Skin of body (tissue), 2 donors: ENCODE measurements around the gene PKP4. TPM values are rescaled to one million over a fixed set of nuclear protein-coding genes. Genes with fewer than 3 reads are reported as not detected.
"Not testable (repeated sequence)": the region's sequence is repeated elsewhere in the genome, so short reads cannot be mapped to it uniquely, and the experiment has no call there.

ENCODE experiments used
- DNase-seq: peaks from one replicate; lab custom pipeline; 2025; lab: John Stamatoyannopoulos, UW
- total RNA-seq: library from RNA; depleted of rRNA; stranded (reverse); fragments of >200 nt; gene quantifications from one replicate; pipeline ENCODE4 v1.2.3, GENCODE V29; 2014

Gene PKP4
- total RNA-seq, 1 donor from 2014 or later: 56.4 TPM

DNA sequence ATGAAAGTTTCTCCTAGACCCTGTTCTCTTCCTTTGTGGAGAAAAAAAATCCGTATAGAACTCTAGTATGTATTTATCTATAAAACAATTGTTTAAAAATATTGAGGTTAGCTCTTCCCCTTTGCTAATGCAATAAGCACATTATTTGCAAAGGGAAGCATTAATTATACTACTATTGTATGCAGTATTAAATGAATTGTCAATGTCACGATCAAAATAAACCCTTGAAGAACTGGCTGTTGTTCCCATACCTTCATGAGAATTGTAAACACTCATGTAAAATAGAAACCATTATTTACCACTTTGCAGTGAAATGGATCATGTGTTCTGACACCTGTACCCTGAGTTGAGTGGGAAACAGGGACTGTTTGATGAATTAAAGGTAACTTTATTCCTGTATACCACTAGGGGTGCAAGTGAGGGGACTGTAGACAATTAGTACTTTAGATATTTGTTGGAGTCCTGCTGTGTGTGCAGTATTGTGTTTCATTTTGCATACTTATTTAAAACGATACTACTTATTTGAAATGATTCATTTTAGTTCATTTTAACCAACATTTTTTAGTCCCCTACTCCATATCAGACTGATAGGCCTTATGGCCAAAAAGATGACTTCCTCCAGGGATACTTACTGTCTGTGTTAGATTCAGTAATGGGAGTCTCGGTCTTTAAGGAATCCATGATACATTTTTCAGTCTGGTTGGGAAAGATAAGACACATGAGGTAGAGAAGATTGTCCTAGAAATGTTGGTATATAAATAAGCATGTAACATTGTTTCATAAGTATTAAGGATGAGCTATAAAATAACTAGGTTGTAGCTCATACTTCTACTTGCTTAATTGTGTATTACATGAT lies 7.9 kb downstream of the PKP4 start:
- no peak for DNase-seq

DNA sequence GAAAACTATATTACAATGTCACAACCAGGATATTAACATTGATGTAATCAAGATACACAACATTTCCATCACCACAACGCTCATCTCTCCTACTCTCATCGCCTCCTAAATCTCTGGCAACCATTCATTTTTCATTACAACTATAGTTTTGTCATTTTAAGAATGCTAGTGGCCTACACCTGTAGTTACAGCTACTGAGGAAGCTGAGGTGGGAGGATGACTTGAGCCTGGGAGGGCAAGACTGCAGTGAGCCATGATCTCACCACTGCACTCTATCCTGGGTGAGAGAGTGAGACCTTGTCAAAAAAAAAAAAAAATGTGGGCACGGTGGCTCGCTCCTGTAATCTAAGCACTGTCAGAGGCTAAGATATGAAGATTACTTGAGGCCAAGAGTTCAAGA lies 10.5 kb downstream of the PKP4 start:
- DNase-seq: no peak

DNA sequence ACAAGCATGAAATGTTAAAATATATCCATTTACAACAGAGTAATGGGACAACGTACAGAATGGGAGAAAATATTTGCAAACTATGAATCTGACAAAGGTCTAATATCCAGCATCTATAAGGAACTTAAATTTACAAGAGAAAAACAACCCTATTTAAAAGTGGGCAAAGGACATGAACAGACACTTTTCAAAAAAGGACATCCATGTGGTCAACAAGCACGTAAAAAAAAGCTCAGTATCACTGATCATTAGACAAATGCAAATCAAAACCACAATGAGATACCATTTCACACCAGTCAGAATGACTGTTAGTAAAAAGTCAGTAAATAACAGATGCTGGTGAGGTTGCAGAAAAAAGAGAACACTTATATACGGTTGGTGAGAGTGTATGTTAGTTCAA lies 16.1 kb downstream of the PKP4 start:
- not testable (repeated sequence) for DNase-seq

DNA sequence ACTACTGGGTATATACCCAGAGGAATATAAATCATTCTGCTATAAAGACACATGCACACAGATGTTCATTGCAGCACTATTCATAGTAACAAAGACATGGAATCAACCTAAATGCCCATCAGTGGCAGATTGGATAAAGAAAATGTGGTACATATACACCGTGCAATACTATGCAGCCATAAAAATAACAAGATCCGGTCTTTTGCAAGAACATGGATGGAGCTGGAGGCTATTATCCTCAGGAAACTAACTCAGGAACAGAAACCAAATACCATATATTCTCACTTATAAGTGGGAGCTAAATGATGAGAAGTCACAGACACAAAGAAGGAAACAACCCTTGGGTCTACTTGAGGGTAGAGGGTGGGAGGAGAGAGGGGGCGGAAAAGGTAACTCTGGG lies 16.5 kb downstream of the PKP4 start:
- DNase-seq: not testable (repeated sequence)

GRCh38 chr2:158473719-158474392 lies 17.1 kb downstream of the PKP4 start:
- no peak for DNase-seq

DNA sequence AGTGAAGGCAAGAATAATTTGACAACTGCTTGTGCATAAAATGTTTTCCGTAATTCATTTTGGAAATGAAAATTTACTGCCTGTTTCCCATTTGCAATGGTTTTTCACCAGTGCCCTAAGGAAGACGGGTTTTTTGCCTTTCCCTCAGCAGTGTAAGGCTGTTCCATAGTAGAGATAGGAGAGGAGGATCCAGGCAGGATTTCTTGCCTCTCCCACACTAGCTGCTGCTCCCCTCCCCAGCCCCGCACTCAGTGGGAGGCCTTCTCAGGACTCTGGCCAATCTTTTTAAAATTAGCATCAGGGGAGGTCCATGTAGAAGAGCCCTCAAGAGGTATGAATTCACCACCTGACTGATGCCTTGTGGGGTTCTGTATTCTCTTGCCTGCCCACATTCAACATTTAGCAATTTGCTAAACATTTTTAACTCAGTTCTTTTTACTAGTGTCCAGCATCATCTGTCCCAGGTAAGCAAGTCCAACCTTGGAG lies 17.8 kb downstream of the PKP4 start:
- not testable (repeated sequence) for DNase-seq

- DNase-seq: no peak
Measured at GRCh38 chr2:158477202-158477601, 20.4 kb downstream of the PKP4 start.

- DNase-seq: no peak
Measured at GRCh38 chr2:158478237-158478636, 21.5 kb downstream of the PKP4 start.

DNA sequence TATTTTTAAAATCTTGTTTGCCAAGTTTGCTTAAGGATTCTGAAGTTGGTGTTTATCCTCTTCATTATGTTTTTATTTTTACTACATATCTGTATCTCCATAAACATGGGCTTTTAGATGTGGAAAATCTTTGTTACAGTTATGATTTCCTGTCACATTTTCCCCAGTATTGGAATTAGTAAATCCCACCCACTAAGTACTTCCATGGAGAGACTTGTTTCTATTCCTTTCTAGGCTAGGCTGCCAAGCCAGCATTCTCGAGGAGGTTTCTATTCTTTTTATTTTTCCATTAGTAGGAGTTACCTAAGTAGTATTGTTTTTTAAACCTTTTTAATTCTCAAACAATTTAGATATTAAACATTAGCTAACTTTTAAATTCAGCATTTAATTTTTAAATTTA lies 22.1 kb downstream of the PKP4 start:
- DNase-seq: peak; percentile 11

- no peak for DNase-seq
Measured at GRCh38 chr2:158481116-158481515, 24.4 kb downstream of the PKP4 start.

- DNase-seq: no peak
Measured at GRCh38 chr2:158482594-158482993, 25.8 kb downstream of the PKP4 start.

GRCh38 chr2:158484892-158485556 lies 28.3 kb downstream of the PKP4 start:
- no peak for DNase-seq

DNA sequence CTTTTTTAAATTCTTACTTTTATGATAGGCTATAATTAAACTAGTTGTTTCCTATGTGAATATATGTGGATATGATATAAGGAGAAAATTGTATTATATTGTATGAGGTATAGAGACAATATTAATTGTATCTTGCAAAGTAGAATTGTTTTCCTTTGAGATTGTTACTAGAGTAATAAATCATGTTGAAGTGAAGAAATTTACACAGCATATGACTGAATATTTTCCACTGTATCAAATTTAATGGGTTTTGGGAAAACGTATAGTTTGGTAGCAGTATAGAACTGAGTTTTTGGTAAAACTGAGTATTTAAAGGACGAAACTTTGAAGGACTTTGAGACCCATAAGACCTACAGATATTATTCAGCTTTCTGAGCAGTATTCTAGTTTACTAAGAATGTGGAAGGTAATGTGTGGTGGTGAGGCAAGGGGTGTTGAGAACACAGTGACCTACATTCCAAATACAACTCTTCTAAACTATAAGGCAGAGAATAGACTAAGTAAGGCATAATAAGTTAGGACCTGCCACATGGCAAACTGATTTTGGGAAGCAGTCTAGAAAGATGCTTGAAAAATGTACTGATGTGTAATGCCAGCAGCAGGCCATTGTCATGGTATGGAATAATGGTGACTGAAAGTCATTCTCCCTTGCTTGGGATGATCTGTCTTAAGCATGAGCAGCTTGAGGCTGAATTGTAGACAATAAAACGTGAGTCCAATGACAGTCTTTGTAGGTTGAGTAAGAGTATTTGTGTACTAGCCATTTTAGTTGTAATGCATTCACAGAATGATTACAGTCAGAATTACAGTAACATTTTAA lies 29.6 kb downstream of the PKP4 start:
- no peak for DNase-seq

DNA sequence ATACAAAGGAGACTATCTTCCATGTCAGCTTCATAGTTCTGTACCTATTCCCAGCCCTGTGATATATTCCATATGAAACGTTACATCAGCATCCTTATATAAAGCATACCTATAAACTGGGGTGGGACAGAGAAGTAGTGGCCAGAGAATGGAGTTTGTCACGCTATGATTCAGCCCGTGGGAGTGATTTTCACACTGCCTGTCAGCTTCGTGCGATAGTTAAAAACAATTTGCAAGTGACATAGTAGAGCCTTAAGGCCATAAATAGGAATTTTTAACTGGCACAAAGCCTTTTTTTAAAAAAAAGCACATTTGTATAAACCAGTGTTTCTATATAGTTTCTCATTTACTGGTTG lies 30.2 kb downstream of the PKP4 start:
- no peak for DNase-seq

DNA sequence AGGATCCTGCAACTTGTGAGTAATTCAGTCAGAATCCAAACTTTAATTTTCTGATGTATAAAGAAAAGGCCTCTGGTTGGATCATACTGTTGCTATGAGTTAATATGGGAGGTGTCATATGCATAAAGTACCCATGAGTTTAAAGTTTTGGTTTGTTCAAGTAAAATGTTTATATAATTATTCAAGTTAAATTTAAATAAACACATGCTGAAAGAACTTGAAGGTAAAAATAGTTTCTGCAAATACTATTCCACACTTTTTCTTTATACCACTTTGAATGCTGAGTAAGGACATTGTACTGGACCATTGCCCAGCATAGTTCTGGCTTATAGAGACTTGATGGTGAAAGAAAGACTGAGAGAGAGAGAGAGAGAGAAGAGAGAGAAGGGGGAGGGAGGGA lies 30.7 kb downstream of the PKP4 start:
- no peak for DNase-seq

- no peak for DNase-seq
Measured at GRCh38 chr2:158488442-158489216, 31.9 kb downstream of the PKP4 start.

- DNase-seq: no peak
Measured at GRCh38 chr2:158489366-158490112, 32.8 kb downstream of the PKP4 start.

- DNase-seq: no peak
Measured at GRCh38 chr2:158491072-158491471, 34.3 kb downstream of the PKP4 start.

DNA sequence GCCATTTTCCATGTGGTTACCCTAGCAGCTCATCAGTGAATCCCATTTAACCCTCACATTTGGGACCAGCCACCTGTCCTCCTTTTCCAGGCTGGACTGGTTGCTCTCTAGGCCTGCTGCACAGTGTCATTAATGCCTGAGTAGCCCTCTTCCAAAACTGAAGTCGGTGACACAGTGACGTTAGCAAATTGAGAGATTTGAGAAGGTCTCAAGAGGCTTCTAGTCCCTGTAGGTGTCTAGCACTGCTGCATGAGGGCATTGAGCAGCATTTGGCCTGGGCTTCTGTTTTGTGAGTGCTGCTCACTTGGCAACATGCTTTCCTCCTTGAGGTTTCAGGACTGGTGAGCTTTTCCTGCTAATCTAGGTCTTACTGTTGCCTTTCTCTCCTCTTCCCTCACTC lies 36.7 kb downstream of the PKP4 start:
- DNase-seq: no peak

DNA sequence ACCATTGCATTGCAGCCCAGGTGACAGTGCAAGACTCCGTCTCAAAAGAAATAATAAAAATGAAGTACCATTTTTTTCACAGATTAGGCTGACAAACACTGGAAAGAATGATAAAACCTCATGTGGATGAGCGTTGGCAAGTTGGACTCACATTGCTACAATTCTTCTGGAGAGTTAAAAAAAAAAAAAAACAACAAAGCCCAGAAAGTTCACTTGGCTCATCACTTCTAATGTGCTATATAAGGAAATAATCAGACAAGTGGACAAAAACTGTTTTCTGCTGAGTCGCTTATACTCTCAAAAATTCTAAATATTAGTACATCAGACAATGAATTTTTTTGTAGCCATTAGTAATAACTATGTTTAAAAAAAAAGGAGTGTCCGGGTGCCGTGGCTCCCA lies 38.4 kb downstream of the PKP4 start:
- DNase-seq: no peak
